RPMI7951 (cell line): ENCODE results near the gene TMEM247. TPM values are rescaled to one million over a fixed set of nuclear protein-coding genes. Genes with fewer than 3 reads are reported as not detected.

ENCODE experiments used
- DNase-seq: peaks from one replicate; pipeline ENCODE4 v3.0.0-alpha.2; 2012; ENCODE audit warnings: low read depth
- total RNA-seq: library from RNA; depleted of rRNA; stranded (reverse); fragments of >200 nt; shearing (Covaris generic); gene quantifications from 2 replicates; pipeline ENCODE4 v1.2.3, GENCODE V29; 2014

Gene TMEM247
- total RNA-seq, 1 experiment from 2014 or later, result not detected

GRCh38 chr2:46489423-46490174 lies 10.2 kb downstream of the TMEM247 start:
- peak; percentile 37 for DNase-seq

GRCh38 chr2:46490521-46491141 lies 11.3 kb downstream of the TMEM247 start:
- peak; percentile 77 for DNase-seq

- DNase-seq, result no peak
Observed at GRCh38 chr2:46492301-46492700, 12.9 kb downstream of the TMEM247 start.

- peak; percentile 74 for DNase-seq
Observed at GRCh38 chr2:46493241-46493970, 14.0 kb downstream of the TMEM247 start.

GRCh38 chr2:46493971-46494250 lies 14.5 kb downstream of the TMEM247 start:
- DNase-seq, result no peak

GRCh38 chr2:46494596-46494995 lies 15.2 kb downstream of the TMEM247 start:
- no peak for DNase-seq

GRCh38 chr2:46495231-46496030 lies 16.1 kb downstream of the TMEM247 start:
- DNase-seq, result peak; percentile 19

GRCh38 chr2:46497766-46498165 lies 18.4 kb downstream of the TMEM247 start:
- no peak for DNase-seq

GRCh38 chr2:46498681-46499080 lies 19.3 kb downstream of the TMEM247 start:
- no peak for DNase-seq

- no peak for DNase-seq
Observed at GRCh38 chr2:46499392-46499785, 20.0 kb downstream of the TMEM247 start.

- no peak for DNase-seq
Observed at GRCh38 chr2:46500801-46501200, 21.4 kb downstream of the TMEM247 start.

- no peak for DNase-seq
Observed at GRCh38 chr2:46502291-46502885, 23.0 kb downstream of the TMEM247 start.

- no peak for DNase-seq
Observed at GRCh38 chr2:46503686-46504085, 24.3 kb downstream of the TMEM247 start.

GRCh38 chr2:46504221-46504620 lies 24.9 kb downstream of the TMEM247 start:
- DNase-seq, result no peak

GRCh38 chr2:46504685-46505471 lies 25.5 kb downstream of the TMEM247 start:
- no peak for DNase-seq

GRCh38 chr2:46505472-46505783 lies 26.1 kb downstream of the TMEM247 start:
- DNase-seq, result no peak

- no peak for DNase-seq
Observed at GRCh38 chr2:46506131-46506706, 26.9 kb downstream of the TMEM247 start.

- DNase-seq, result no peak
Observed at GRCh38 chr2:46508312-46508711, 28.9 kb downstream of the TMEM247 start.

GRCh38 chr2:46508759-46509158 lies 29.4 kb downstream of the TMEM247 start:
- DNase-seq, result no peak

GRCh38 chr2:46509804-46510203 lies 30.4 kb downstream of the TMEM247 start:
- DNase-seq, result no peak
